Right kidney (tissue), 9 donors: Measurements from ENCODE around the gene GBP3.
"Not testable (repeated sequence)": the region's sequence is repeated elsewhere in the genome, so short reads cannot be mapped to it uniquely, and the experiment has no call there.

Experiments
- DNase-seq: peaks from one replicate; pipeline ENCODE4 v3.0.0-alpha.2; 2016
- long read RNA-seq, 8 donors: transcript quantifications; one replicate each; lab custom pipeline, GENCODE V29; 2026

Gene GBP3, protein sequence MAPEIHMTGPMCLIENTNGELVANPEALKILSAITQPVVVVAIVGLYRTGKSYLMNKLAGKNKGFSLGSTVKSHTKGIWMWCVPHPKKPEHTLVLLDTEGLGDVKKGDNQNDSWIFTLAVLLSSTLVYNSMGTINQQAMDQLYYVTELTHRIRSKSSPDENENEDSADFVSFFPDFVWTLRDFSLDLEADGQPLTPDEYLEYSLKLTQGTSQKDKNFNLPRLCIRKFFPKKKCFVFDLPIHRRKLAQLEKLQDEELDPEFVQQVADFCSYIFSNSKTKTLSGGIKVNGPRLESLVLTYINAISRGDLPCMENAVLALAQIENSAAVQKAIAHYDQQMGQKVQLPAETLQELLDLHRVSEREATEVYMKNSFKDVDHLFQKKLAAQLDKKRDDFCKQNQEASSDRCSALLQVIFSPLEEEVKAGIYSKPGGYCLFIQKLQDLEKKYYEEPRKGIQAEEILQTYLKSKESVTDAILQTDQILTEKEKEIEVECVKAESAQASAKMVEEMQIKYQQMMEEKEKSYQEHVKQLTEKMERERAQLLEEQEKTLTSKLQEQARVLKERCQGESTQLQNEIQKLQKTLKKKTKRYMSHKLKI
- long read RNA-seq, donor 1 = 0 reads
- long read RNA-seq, donor 2 = 0 reads
- long read RNA-seq, donor 3 = 0 reads
- long read RNA-seq, donor 4, partial matches to known transcripts = 0 of 1 reads
- long read RNA-seq, donor 4, other reads (novel, unspliced or antisense) = 0 of 1 reads
- long read RNA-seq, donor 5, partial matches to known transcripts = 0 of 3 reads
- long read RNA-seq, donor 5, other reads (novel, unspliced or antisense) = 0 of 3 reads
- long read RNA-seq, donor 6 = 0 reads
- long read RNA-seq, donor 7, partial matches to known transcripts = 0 of 2 reads
- long read RNA-seq, donor 7, other reads (novel, unspliced or antisense) = 0 of 2 reads
- long read RNA-seq, donor 8, partial matches to known transcripts = 0 of 3 reads
- long read RNA-seq, donor 8, other reads (novel, unspliced or antisense) = 0 of 3 reads

DNA sequence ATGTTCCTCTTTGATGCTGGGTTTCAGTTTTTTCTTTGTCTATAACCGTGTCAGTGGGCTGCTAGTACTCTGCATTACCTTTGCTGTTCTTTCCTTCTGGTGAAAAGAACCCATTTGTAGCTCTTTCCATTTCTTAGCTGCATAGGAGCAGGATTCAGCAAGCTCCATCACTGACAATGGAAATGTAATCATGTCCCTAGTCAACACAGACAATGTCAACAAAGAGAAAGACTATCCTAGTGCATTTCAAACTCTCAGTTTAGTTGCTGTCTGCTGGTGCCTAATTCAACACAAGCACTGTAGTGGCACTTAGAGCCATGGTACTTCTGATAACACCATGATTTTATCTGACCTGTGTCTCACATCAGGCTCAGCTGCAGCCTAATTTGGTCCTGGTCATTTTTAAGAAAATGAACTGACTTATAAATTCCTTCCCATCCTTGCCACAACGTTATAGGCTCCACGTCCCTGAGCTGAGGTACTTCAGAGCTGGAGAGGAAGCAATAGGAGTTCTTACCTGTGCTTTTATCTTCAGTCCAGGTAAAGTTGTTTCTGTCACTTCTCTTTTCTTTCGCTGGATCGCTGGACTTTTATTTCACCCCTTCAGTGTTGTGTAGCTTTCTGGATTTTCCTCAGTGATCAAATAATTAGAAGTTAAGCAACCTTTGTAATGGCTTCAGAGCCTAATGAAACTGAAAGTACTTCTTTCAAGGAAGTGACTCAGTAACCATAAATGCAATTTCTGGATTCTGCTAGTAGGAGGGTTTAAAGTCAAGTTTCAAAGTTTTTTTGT lies at the start of gene GBP3:
TSS of gene GBP3 (minus strand) at position 700 of the 793 bp plus-strand sequence. CDS start 2,145 bp downstream, outside the sequence.
- DNase-seq = peak; percentile 35

DNA sequence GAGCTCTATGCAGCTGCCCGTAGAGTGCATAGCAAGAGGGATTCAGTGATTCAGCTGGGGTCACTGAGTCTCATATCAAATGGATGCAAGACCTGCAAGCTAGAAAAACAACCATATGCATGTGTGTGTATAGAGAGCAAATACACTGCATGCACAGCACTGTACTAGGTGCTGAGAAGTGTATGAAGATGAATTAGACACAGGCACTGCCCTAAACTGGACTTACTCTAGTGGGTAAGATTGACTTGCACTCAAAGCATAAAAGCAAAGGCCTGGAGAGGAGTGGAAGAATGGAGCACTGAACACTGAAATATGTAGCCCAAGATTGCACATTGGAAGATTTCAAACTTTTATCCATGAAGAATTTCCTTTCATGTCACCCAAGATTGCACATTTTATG lies 47.8 kb upstream of the GBP3 start:
- DNase-seq = no peak

DNA sequence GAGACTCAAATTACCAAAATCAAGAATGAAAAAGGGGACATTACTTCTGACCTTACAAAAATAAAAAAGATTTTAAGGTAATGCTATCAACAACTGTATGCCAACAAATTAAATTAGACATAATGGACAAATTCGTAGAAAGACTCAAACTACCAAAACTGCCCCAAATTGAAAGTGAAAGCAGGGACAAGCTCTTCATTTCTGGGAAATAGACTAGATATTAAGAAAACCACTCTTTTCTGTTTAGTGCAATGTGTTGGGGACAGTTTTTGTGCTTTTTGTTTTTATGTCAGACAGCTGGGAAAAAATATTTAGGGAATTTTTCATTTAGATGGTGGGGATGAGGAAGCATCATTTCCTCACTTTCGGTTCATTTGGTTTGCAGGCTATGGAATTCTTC lies 47.3 kb upstream of the GBP3 start:
- no peak for DNase-seq

DNA sequence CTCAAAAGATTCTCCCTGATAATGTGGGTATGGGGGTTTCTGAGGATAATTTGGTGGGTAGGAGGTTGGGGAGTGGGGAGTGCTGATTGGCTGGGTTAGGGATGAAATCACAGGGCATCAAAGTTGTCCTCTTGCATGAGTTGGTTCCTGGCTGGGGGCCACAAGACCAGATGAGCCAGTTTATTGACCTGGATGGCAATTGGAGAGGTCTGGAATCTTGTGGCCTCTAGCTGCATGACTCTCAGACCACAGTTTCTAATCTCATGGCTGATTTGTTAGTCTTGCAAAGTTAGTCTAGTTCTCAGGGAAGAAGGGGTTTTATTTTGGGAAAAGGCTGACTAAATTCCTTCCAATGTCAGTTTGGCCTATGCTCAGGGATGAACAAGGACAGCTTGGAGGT lies 45.6 kb upstream of the GBP3 start:
- no peak for DNase-seq

DNA sequence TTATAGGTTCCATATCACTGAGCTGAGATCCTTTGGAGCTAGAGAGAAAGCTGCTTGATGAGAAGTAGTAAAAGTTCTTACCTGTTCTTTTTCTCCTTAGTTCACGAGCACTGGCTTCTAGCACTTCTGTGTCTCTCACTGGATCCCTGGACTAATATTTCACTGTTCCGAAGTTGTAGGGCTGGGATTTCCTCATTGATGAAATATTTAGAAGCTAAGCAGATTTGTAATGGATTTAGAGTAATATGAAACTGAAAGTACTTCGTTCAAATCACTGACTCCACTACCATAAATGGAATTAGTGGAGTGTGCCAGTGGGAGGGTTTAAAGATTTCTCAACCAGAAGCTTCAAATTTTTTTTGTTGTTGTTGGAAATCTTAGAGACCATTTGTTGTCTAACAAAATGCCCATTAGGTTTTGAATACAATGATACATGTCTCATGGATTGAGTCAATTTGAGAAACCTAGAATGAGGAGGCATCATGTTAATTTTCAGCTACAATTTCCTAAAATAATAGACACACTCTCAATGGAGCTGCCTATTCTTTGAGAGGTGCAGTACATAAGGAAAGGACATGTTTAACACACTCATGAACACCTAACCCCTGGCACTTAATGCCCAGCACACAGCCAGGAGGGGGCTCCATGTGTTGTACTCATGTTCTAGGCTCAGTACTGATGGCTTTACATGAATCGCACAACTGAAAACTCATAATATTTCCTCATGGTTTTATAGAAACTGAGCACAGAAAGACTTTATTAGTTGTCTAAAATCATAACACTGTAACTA lies 42.6 kb upstream of the GBP3 start, which contains the start of gene GBP1:
TSS of gene GBP1 (minus strand) at position 130 of the 790 bp plus-strand sequence. CDS start 1,974 bp downstream, outside the sequence.
- peak; percentile 35 for DNase-seq

DNA sequence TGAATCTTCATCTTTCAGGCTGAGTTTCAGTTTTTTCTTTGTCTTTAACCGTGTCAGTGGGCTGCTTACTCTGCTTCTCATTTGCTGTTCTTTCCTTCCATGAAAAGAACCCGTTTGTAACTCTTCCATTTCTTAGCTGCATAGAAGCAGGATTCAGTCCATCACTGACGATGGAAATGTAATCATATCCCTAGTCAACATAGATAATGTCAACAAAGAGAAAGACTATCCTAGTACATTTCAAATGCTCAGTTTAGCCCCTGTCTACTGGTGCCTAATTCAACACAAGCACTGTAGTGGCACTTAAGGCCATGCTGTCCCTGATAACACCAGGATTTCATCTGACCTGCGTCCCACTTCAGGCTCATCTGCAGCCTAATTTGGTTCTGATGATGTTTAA lies 42.0 kb upstream of the GBP3 start:
- DNase-seq = peak; percentile 36

DNA sequence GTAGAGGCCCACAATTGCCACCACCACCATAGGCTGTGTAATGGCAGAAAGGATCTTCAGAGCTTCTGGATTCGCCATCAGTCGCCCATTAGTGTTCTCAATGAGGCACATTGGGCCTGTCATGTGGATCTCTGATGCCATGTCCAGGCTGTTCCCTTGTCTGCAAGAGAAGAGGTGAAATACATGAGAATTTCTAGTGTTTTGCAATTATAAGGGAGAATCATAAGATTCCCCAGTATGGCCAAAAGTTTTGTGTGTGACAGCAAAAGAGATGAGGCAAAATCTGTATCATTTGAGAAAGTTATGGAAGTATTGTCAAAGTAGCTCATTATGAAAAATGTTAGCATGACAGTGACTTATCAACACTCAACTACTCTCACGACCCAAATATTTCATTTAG lies 40.4 kb upstream of the GBP3 start:
- DNase-seq = no peak

DNA sequence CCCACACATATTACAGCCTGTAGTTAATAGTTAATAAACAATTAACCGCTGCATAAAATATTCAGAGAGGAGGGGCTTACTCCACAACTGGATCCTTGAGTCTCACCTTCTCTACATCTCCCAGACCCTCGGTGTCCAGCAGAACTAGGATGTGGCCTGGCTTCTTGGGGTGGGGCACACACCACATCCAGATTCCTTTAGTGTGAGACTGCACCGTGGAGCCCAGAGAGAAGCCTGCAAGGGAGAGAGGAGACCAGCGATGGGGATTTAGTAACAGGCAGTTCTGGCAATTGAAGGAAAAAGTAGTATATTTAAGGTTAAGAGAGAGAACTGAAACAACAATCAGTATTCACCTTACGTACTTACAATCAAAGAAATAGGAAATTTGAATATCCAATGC lies 37.4 kb upstream of the GBP3 start:
- no peak for DNase-seq

DNA sequence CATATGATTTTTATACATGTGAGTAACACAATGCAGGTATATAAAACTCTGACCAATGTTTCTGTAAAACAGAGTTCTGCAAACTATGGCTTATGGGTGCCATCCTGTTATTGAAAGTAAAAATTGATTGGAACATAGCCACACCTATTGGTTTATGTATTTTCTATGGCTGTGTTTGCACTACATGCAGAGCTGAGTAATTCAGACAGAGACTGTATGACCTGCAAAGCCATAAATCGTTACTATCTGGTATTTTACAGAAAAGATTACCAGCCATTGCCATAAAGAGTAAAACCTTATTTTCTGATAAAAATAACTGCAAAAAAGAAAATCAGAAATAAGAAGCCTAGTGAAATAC lies 29.3 kb upstream of the GBP3 start:
- no peak for DNase-seq

DNA sequence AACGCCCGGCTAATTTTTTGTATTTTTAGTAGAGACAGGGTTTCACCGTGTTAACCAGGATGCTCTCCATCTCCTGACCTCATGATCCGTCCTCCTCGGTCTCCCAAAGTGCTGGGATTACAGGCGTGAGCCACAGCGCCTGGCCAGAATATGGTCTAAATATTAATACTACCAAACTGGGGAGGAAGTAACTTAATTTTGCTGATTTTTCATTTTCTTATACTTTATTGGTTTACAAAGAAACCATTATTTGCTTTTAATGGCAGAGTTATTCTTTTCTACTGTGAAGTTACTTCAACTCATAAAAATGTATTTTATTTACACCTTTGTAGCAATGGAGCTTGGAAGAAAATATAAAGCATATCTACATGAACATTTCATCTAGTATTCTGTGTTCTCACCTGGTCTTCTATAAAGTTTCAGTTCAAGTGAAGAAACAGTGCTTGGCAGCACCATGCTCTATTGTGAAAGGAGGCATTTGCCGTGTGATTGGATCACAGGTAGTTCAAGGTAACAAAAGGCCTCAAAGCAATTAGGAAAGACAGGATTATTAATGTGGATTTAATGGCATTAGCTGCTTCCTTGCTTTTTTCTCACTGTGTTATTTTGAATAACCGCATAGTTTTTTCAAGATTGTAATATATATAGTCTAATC lies 28.8 kb upstream of the GBP3 start:
- DNase-seq = no peak

DNA sequence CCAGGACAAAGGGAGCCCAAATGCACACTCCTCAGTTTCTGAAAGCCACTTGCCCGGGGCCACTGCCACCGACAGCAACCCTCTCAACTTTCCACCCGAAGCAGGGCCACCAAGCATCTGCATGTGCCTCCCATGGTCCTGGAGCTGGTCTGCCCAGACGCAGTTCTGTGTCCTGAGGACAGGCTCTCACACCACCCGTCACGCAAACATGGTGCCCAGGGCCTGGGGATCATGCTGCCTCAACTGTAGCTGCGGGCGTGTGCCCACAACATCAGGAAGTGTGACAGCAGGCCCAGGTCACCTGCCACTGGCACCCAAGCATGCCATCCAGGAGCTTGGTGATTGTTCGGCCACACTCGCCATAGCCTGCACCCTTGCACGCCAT lies 28.0 kb upstream of the GBP3 start:
- DNase-seq = no peak

DNA sequence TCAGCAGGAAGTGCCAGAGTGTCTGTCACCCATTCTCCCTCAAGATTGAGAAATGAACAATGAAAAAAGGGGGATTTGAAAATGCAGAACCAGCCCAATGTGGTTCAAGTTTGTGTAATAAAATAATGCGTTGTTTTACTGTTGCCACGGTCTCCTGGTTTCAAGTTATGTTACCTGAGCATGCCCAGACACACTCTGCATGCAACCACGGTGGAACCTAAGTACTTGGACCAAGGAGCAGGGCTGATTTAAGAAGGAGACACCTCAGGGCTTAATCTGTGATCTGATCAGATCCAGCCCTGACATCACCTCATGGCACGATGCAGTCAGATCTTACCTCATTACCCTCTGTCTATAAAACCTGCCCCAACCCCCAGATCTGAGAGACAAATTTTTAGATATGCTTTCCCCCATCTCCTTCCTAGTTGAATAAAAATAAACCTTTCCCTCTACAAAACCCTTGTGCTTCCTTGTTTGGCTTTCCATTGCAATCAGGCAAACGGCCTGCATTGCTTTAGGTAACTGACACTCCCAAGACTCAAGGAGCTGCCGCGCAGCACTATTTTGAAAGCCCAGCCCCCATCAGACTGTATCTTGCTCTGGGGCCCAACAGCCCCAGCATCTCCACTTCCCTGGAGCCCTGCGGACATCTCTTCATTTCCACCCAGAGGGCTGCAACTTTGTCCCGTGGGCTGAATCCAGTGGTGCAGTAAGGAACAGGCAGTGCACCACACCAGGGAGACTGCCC lies 27.4 kb upstream of the GBP3 start:
- not testable (repeated sequence) for DNase-seq

DNA sequence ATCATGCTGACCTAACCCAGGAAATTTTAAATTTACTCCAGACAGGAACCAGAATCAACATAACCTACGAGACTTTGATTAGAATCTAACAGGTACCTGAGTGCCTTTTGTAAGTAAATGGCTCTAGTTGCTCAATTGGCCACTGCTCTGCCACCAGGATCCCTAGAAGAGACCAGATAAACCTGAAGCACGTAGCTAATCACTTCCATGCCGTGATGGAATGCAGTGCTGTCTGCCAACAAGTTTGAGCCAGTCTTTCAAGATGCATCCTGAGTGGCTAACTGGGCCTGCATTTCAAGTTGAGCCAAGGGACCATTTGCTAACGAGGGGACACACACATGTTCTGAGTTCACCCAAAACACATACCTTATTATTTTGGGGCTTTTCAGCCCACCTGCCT lies 26.5 kb upstream of the GBP3 start:
- DNase-seq = not testable (repeated sequence)

DNA sequence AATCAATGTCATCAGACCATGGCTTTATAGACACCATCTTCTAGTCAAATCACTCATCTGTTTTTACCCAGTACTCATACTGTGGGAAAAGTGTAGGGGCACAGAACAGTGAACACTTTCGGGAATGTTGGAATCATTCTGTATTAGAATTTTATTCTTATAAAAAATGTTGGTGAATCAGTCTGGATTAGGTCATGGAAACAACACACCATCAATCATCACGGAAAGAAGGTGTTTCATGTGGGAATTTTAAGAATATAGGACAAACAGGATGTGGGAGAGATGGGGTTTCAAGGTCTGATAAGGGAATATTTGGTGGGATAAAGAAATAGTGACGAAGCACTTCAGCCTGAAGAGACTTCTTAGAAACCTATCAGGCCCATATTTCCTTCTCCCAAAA lies 25.1 kb upstream of the GBP3 start:
- no peak for DNase-seq

DNA sequence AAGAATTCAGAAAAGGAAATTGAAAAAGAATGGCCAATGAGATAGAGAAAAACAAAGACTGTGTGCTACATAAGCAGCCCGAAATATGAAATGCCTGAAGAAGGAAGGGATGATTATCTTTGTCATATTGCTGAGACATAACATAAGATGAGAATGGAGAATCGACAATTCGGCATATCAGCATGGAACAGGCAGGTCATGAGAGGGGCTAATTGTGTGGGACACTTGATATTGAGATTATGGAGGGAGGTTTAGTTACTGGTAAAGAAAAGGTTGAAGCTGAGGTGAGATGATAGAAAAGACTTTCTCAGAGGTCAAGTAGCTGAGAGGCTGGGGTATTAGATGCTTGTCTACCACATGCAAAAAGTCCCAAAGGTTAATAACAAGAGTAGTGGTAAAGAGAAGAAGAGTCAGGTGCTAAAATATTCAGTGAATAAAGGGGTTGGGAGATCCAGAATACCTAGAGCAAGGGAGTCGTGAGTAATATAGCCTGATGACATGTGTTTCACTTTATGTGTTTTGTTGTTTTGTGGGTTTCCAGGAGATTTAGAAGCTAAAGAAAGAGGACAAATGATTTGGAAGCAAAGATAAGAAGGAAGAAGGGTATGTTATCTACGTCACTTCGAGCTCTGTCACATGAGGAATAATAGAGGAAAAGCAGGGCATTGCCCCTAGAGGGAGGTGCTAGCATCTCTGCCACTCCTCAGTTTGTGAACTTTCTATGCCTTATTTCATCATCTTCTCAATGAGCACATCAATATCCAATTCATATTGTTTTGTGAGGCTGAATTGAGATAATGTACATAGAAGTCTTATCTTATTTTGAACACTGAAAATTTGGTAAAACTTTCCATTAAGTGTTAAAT lies 23.9 kb upstream of the GBP3 start:
- not testable (repeated sequence) for DNase-seq

DNA sequence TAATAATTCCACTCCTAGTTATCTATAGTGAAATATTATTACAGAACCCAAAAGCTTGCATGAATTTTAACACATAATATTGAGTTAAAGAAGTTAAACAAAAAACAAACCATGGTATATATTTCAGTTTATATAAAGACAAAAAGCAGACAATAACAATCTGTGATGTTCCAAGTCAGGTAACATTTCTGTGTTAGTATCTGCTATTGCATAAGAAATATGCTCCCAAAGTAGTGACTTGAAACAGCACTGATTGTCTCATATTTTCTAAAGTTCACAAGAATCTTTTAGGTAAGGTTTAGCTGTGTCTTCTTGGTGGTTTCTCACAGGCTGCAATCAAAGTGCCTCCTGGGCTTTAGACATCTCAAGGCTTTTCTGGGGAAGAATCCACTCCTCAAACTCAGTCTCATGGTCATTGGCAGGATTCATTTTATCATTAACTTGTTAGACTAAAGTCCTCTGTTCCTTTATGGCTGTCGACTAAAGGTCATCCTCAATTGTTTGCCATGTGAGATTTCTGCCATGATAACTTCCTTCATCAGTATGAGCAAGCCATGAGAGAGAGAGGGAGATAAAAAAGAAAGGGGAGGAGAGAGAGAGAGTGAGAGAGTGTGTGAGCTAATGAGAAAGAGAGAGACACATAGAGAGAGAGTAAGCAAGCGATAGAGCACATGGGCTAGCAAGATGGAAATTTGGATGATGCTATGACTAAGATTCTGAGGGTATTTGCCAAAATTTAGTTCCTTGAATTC lies 22.5 kb upstream of the GBP3 start:
- DNase-seq = no peak

DNA sequence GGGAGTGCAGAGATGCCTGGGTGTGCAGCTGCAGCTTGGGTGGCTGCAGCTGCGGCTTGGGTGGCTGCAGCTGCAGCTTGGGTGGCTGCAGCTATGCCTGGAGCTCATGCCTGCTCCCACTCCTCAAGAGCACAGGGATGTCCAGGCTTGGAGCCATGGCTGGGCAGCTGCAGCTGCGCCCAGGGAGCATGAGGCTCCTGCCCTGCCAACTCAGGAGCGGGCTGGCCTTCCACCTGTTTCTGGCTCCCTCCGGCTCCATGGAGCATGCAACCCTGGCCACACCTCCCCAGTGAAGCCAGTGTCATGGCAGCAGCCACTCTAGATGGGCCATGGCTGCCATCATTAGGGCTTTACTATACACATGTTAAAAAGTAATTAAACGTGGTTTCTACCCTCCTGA lies 21.3 kb upstream of the GBP3 start:
- no peak for DNase-seq

DNA sequence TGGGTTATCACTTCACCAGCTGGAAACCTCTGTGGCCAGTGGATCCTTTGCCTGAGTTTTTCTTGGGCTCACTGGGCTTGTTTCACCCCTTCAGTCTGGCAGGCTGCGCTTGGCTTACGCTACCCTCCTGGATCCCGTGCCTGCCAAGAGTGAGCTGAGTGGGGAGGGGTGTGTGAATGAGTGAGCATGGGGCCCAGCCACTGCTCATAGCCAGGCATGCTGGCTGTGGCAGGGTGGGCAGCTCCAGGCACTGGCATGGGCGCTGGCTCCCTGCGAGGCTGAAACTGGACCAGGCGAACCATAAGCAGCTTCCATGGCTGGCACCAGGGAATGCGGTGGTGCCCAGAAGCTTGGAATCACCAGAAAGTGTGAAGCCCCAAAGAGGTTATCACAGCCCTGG lies 19.8 kb upstream of the GBP3 start:
- DNase-seq = no peak
